ENCODE data around the gene IFI35.
A peak's percentile ranks its signal among the peaks of the same experiment; 100 is the strongest.
"Not testable (repeated sequence)": the region's sequence is repeated elsewhere in the genome, so short reads cannot be mapped to it uniquely, and the experiment has no call there.

Gene IFI35

GRCh38 chr17:42989726-42990652, 16.6 kb upstream of the IFI35 start:
- peak; percentile 46 for DNase-seq (ENCODE audit: low read depth)
- no peak for TF ChIP-seq CTCF (conservative IDR thresholded peaks at IDR 0.05; ENCODE audit: low read length)
- no peak overlapping the region for H3K4me3 ChIP-seq (ENCODE audit: low read length)

GRCh38 chr17:42991471-42991870, 15.1 kb upstream of the IFI35 start:
- TF ChIP-seq CTCF (conservative IDR thresholded peaks at IDR 0.05; ENCODE audit: low read length) = no peak
- no peak for DNase-seq (ENCODE audit: low read depth)
- H3K4me3 ChIP-seq (ENCODE audit: low read length) = no peak overlapping the region

- H3K4me3 ChIP-seq (ENCODE audit: low read length) = no peak overlapping the region
- DNase-seq (ENCODE audit: low read depth) = no peak
- no peak for TF ChIP-seq CTCF (conservative IDR thresholded peaks at IDR 0.05; ENCODE audit: low read length)
These were observed 13.7 kb upstream of the IFI35 start for GRCh38 chr17:42992872-42993271.

GRCh38 chr17:42993913-42994312, 12.7 kb upstream of the IFI35 start:
- H3K4me3 ChIP-seq (ENCODE audit: low read length); DNase-seq (ENCODE audit: low read depth): not testable (repeated sequence)

GRCh38 chr17:42997390-42997983, 9.1 kb upstream of the IFI35 start:
- H3K4me3 ChIP-seq (ENCODE audit: low read length) = peak overlapping the region; percentile 41
- no peak for TF ChIP-seq CTCF (conservative IDR thresholded peaks at IDR 0.05; ENCODE audit: low read length)
- DNase-seq (ENCODE audit: low read depth) = no peak

- peak within 1 kb of the TSS; percentile 77 for H3K4me3 ChIP-seq (ENCODE audit: low read length)
- TF ChIP-seq CTCF (conservative IDR thresholded peaks at IDR 0.05; ENCODE audit: low read length) = peak; percentile 84
- peak; percentile 100 for DNase-seq (ENCODE audit: low read depth)
These were observed 8.3 kb upstream of the IFI35 start, which contains the start of gene RPL27 for GRCh38 chr17:42997984-42998938. TSS of gene RPL27 (plus strand) at chr17:42998419. CDS start at chr17:42998751, 332 bp downstream.

GRCh38 chr17:42999003-42999525, 7.5 kb upstream of the IFI35 start:
- DNase-seq (ENCODE audit: low read depth) = no peak
- H3K4me3 ChIP-seq (ENCODE audit: low read length) = peak overlapping the region; percentile 77
- TF ChIP-seq CTCF (conservative IDR thresholded peaks at IDR 0.05; ENCODE audit: low read length) = no peak

GRCh38 chr17:43000894-43001293, 5.7 kb upstream of the IFI35 start:
- H3K4me3 ChIP-seq (ENCODE audit: low read length); DNase-seq (ENCODE audit: low read depth): not testable (repeated sequence)

All from AG10803 (cell line).